ENCODE data around the gene GRIK5. TPM values are rescaled to one million over a fixed set of nuclear protein-coding genes. Genes with fewer than 3 reads are reported as not detected.

The GRIK5 gene
- total RNA-seq, 2 experiments from 2014 or later, result 0.73 to 1.3 TPM

DNA sequence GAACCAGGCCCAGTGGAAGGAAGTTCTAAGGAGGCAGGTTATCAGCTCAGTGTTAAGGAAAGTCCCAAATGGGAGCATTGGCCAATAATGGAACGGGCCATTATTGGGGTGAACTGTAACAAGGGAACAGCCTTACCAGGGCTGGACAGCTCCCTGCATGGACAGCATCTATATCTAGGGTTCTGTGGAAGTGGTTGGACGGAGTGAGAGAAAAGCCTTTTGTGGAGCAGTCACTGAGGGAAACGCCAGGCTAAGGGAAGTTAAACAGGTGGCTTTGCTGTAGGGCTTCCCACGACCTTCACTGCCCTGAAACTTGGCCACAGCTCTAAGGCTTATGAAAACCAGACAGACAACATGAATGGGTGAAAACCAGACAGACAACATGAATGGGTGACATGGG, 45.2 kb upstream of the GRIK5 start:
- Histone ChIP-seq H3K79me2 (ENCODE audit: insufficient read depth, low read depth, low read length) (peaks cover 13% of the 10 kb centered on the region; the same call in 1 of the 2 replicates), H3K4me1 (ENCODE audit: insufficient read depth, low read length, poor library complexity, severe bottlenecking) (peaks cover 91% of the 10 kb centered on the region), H3K27ac (ENCODE audit: low read depth, low read length, poor library complexity, severe bottlenecking) (peak overlapping the region; percentile 97), H2AFZ (ENCODE audit: low read length) (no peak overlapping the region), H3K4me3 (ENCODE audit: low read depth, low read length, poor library complexity, severe bottlenecking) (peak overlapping the region; percentile 59), H3K4me2 (ENCODE audit: low read length) (peak overlapping the region; percentile 89), H4K20me1 (ENCODE audit: insufficient read depth, low read length) (no peaks in the 10 kb centered on the region), H3K9me2 (ENCODE audit: insufficient read depth, low read length) (no peaks in the 10 kb centered on the region), H3K9me3 (ENCODE audit: low read length) (no peaks in the 10 kb centered on the region), H3K36me3 (ENCODE audit: insufficient read depth, low read length) (peaks cover 82% of the 10 kb centered on the region)
- no peak for TF ChIP-seq EZH2phosphoT487 (IDR thresholded peaks at IDR 0.05; ENCODE audit: borderline replicate concordance, low read depth, low read length)
- no TSS peak for BruUV-seq (replicated peaks)
- POLR2A ChIA-PET, result interaction anchor here (1.0 to 3.2 kb wide), 3 partner anchors 9 to 17 kb away, joined by 6 to 25 read pairs (median 17); partner anchors contain the start of gene POU2F2
- DNase-seq (ENCODE audit: low spot score), result peak; percentile 58
- CTCF ChIA-PET (ENCODE audit: unreplicated experiment), result interaction anchor here (1.8 to 2.6 kb wide), 2 partner anchors 8 to 18 kb away, joined by 8 to 10 read pairs; partner anchors contain the start of gene POU2F2
- intact Hi-C loops (cut with micrococcal nuclease; ENCODE audit: unreplicated experiment), result no loop called here

GRCh38 chr19:42114412-42114811, 44.4 kb upstream of the GRIK5 start:
- ChIA-PET POLR2A (interaction anchor here (0.8 to 3.2 kb wide), 7 partner anchors 9 to 85 kb away, joined by 3 to 25 read pairs (median 6); partner anchors contain the start of gene POU2F2), CTCF (ENCODE audit: unreplicated experiment) (interaction anchor here (0.6 to 2.6 kb wide), 4 partner anchors 9 to 23 kb away, joined by 3 to 10 read pairs (median 7); partner anchors contain the start of gene POU2F2)
- Histone ChIP-seq H3K9me3 (ENCODE audit: low read length) (no peaks in the 10 kb centered on the region), H3K36me3 (ENCODE audit: insufficient read depth, low read length) (peaks cover 83% of the 10 kb centered on the region), H3K4me3 (ENCODE audit: low read depth, low read length, poor library complexity, severe bottlenecking) (peak overlapping the region; percentile 59), H2AFZ (ENCODE audit: low read length) (no peak overlapping the region), H3K27ac (ENCODE audit: low read depth, low read length, poor library complexity, severe bottlenecking) (peak overlapping the region; percentile 97), H3K4me2 (ENCODE audit: low read length) (peak overlapping the region; percentile 89), H4K20me1 (ENCODE audit: insufficient read depth, low read length) (no peaks in the 10 kb centered on the region), H3K4me1 (ENCODE audit: insufficient read depth, low read length, poor library complexity, severe bottlenecking) (peaks cover 98% of the 10 kb centered on the region), H3K79me2 (ENCODE audit: insufficient read depth, low read depth, low read length) (peaks cover 13% of the 10 kb centered on the region; the same call in 1 of the 2 replicates), H3K9me2 (ENCODE audit: insufficient read depth, low read length) (no peaks in the 10 kb centered on the region)
- intact Hi-C loops (cut with micrococcal nuclease; ENCODE audit: unreplicated experiment), result loop anchor here (1.0 kb wide), 1 partner anchor 15 kb away; no protein-coding TSS in a partner anchor
- BruUV-seq (replicated peaks), result no TSS peak
- TF ChIP-seq, protein P1, sequence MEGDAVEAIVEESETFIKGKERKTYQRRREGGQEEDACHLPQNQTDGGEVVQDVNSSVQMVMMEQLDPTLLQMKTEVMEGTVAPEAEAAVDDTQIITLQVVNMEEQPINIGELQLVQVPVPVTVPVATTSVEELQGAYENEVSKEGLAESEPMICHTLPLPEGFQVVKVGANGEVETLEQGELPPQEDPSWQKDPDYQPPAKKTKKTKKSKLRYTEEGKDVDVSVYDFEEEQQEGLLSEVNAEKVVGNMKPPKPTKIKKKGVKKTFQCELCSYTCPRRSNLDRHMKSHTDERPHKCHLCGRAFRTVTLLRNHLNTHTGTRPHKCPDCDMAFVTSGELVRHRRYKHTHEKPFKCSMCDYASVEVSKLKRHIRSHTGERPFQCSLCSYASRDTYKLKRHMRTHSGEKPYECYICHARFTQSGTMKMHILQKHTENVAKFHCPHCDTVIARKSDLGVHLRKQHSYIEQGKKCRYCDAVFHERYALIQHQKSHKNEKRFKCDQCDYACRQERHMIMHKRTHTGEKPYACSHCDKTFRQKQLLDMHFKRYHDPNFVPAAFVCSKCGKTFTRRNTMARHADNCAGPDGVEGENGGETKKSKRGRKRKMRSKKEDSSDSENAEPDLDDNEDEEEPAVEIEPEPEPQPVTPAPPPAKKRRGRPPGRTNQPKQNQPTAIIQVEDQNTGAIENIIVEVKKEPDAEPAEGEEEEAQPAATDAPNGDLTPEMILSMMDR (conservative IDR thresholded peaks at IDR 0.05; ENCODE audit: low read length), result no peak
- TF ChIP-seq EZH2phosphoT487 (IDR thresholded peaks at IDR 0.05; ENCODE audit: borderline replicate concordance, low read depth, low read length), result no peak
- peak; percentile 96 for DNase-seq (ENCODE audit: low spot score)

DNA sequence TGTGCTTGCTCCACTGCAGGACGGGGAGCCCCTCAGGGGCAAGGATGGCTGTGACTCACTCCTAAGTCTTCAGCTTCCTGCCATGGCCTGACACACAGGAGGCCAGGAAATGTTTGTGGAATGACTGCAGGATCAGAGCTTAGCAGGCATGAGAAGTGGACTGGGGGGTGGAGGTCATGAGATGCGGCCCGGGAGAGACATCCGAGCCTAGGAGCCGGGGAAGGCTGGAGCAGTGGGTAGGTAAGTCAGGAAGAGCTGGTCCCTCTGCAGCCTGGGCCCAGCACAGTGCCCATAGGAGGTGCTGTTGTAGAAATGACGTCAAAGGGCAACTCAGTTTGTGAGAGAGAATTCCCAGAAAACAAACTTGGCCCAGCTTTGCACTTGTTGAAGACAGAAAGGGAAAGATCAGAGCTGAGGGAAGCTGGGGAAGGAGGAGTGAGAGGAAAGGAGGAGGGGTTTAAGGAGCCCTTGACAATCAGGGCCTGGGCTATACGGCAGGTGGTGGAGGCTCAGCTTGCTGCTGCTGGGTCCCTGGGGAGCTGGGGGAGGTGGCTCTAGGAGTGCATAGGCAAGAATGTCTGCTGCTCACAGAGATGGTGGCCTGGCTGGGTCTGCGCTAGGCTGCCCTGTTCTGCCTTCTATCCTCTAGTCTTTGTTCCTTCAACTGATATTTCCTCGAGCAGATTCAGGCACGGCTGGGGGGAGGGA, 43.8 kb upstream of the GRIK5 start:
- CTCF ChIA-PET (ENCODE audit: unreplicated experiment), result interaction anchor here (0.7 to 2.6 kb wide), 3 partner anchors 10 to 63 kb away, joined by 5 to 10 read pairs (median 6); partner anchors contain the start of gene POU2F2
- no peaks in the 10 kb centered on the region for H3K9me3 ChIP-seq (ENCODE audit: low read length)
- peak overlapping the region; percentile 97 for H3K27ac ChIP-seq (ENCODE audit: low read depth, low read length, poor library complexity, severe bottlenecking)
- H3K4me1 ChIP-seq (ENCODE audit: insufficient read depth, low read length, poor library complexity, severe bottlenecking), result peaks cover 99% of the 10 kb centered on the region
- no peaks in the 10 kb centered on the region for H3K9me2 ChIP-seq (ENCODE audit: insufficient read depth, low read length)
- BruUV-seq (replicated peaks), result no TSS peak
- H3K4me2 ChIP-seq (ENCODE audit: low read length), result peak overlapping the region; percentile 89
- DNase-seq (ENCODE audit: low spot score), result peak; percentile 95
- no peak overlapping the region for H2AFZ ChIP-seq (ENCODE audit: low read length)
- peak overlapping the region; percentile 59 for H3K4me3 ChIP-seq (ENCODE audit: low read depth, low read length, poor library complexity, severe bottlenecking)
- intact Hi-C loops (cut with micrococcal nuclease; ENCODE audit: unreplicated experiment), result loop anchor here (1.0 kb wide), 1 partner anchor 16 kb away; no protein-coding TSS in a partner anchor
- POLR2A ChIA-PET, result interaction anchor here (0.5 to 3.2 kb wide), 8 partner anchors 10 to 85 kb away, joined by 3 to 25 read pairs (median 4); partner anchors contain the start of gene POU2F2
- peaks cover 84% of the 10 kb centered on the region for H3K36me3 ChIP-seq (ENCODE audit: insufficient read depth, low read length)
- H4K20me1 ChIP-seq (ENCODE audit: insufficient read depth, low read length), result no peaks in the 10 kb centered on the region
- H3K79me2 ChIP-seq (ENCODE audit: insufficient read depth, low read depth, low read length), result peaks cover 13% of the 10 kb centered on the region; the same call in 1 of the 2 replicates
- TF ChIP-seq, protein P1 (conservative IDR thresholded peaks at IDR 0.05; ENCODE audit: low read length), result peak; percentile 66
- TF ChIP-seq EZH2phosphoT487 (IDR thresholded peaks at IDR 0.05; ENCODE audit: borderline replicate concordance, low read depth, low read length), result no peak

All from OCI-LY7 (cell line).